Fibroblast of villous mesenchyme (primary cell): ENCODE measurements around the gene GMDS. TPM values are rescaled to one million over a fixed set of nuclear protein-coding genes. Genes with fewer than 3 reads are reported as not detected.

Source experiments
- DNase-seq: peaks from one replicate; pipeline ENCODE4 v3.0.0-alpha.2; 2010; ENCODE audit warnings: low read depth
- H3K4me3 ChIP-seq: 2 replicates; pipeline ENCODE4 v1.5.1; 2011; ENCODE audit warnings: low read depth, mild to moderate bottlenecking, low read length
- total RNA-seq: library from RNA; depleted of rRNA; stranded (reverse); fragments of >200 nt; gene quantifications from 2 replicates; pipeline ENCODE4 v1.2.3, GENCODE V29; 2012
- TF ChIP-seq, protein P1 (sequence below): IDR thresholded peaks from 2 replicates; pipeline ENCODE4 v1.5.1; 2012; ENCODE audit warnings: low read depth, mild to moderate bottlenecking, low read length; ENCODE audit not compliant: insufficient read depth

The GMDS gene
- total RNA-seq, 1 donor, result 6.5 TPM

GRCh38 chr6:1809291-1809988 lies 436.0 kb downstream of the GMDS start:
- DNase-seq, result no peak
- no peak overlapping the region for H3K4me3 ChIP-seq
- TF ChIP-seq, protein P1, sequence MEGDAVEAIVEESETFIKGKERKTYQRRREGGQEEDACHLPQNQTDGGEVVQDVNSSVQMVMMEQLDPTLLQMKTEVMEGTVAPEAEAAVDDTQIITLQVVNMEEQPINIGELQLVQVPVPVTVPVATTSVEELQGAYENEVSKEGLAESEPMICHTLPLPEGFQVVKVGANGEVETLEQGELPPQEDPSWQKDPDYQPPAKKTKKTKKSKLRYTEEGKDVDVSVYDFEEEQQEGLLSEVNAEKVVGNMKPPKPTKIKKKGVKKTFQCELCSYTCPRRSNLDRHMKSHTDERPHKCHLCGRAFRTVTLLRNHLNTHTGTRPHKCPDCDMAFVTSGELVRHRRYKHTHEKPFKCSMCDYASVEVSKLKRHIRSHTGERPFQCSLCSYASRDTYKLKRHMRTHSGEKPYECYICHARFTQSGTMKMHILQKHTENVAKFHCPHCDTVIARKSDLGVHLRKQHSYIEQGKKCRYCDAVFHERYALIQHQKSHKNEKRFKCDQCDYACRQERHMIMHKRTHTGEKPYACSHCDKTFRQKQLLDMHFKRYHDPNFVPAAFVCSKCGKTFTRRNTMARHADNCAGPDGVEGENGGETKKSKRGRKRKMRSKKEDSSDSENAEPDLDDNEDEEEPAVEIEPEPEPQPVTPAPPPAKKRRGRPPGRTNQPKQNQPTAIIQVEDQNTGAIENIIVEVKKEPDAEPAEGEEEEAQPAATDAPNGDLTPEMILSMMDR, result no peak

DNA sequence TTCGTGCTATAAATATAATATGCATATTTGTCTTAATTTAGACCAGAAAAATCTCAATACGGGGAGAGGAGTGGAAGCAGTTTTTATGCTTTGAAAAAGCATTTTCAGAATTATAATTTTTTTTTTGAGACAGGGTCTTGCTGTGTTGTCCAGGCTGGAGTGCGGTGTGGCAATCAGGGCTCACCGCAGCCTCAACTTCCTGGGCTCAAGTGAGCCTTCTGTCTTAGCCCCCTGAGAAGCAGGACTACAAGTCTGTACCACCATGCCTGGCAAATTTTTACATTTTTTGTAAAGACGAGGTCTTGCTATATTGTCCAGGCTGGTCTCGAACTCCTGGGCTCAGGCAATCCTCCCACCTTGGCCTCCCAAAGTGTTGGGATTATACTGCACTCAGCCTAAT lies 438.5 kb downstream of the GMDS start:
- no peak overlapping the region for H3K4me3 ChIP-seq
- no peak for DNase-seq
- TF ChIP-seq, protein P1, result no peak

DNA sequence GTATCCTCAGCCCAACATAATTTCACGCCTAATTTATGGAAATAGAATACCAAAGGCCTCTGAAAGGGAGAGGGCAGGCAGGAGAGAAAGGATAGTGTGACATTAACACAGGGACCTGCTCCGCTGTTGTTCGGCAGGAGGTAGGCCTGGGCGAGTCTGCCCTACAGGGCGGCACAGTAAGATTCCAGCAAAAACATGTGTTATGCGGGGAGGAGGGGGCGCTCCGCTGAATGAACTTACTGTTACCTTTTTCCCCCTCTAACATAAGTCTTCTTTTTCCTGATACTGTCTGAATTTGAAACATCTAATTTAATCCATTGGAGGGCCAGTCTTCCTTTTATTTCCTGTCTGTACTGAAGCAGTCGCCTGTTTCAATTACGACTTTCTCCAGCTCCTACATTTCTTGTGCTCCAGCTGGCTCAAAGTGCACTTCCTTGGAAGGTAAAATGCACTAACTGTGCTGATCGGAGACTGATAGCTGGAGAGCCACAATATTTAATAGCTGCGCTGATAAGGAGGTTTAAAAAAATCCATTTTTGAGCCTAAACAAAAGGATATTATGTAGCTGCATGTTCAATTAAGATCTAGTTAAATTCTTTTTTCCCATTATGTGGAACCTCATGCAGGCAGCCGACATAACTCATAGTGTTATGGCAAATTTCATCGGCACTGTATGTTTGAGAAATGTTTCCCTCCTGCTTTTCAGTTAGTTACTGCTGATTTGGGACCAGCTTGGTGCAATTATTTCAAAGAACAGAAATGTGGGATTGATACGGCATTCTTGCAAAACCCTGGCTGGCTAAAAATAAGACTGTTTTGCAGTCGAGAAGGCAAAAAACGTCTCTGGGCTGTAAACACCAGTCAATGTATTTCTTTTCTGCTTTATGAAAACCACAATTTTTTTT lies 442.7 kb downstream of the GMDS start:
- DNase-seq, result no peak
- TF ChIP-seq, protein P1, result no peak
- H3K4me3 ChIP-seq, result no peak overlapping the region

GRCh38 chr6:1801401-1801800 lies 444.0 kb downstream of the GMDS start:
- DNase-seq, result no peak
- TF ChIP-seq, protein P1, result no peak
- H3K4me3 ChIP-seq, result no peak overlapping the region

GRCh38 chr6:1800845-1801244 lies 444.6 kb downstream of the GMDS start:
- no peak overlapping the region for H3K4me3 ChIP-seq
- no peak for DNase-seq
- TF ChIP-seq, protein P1, result no peak

GRCh38 chr6:1798965-1799325 lies 446.5 kb downstream of the GMDS start:
- TF ChIP-seq, protein P1, result no peak
- H3K4me3 ChIP-seq, result no peak overlapping the region
- no peak for DNase-seq
